CMK (cell line): Measurements from ENCODE around the gene ASB15.
"Not testable (repeated sequence)": the region's sequence is repeated elsewhere in the genome, so short reads cannot be mapped to it uniquely, and the experiment has no call there.

ENCODE experiments used
- DNase-seq: peaks from one replicate; pipeline ENCODE4 v3.0.0-alpha.2; 2010; ENCODE audit warnings: low read depth

The ASB15 gene

GRCh38 chr7:123598657-123599056, 3.0 kb upstream of the ASB15 start:
- no peak for DNase-seq

DNA sequence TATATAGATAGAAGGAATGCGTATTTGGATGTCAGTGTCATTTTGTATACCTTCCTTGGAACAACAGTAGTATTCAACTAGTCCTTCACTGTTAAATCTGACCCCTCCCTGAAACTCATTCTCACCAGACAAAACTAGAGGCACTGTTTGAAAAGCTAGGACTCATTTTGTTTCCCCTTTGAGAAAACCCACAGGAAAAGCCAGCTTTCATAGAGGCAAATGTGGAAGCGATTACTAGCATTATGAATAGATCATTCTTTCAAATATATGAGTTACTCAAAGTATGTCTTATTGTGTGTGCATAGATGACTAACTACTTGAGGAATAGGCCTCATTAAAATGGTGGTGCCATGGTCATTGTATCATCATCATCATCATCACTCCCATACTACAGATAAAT, 1.9 kb upstream of the ASB15 start:
- no peak for DNase-seq

- no peak for DNase-seq
These were observed 745 bp upstream of the ASB15 start for GRCh38 chr7:123600876-123601275.

DNA sequence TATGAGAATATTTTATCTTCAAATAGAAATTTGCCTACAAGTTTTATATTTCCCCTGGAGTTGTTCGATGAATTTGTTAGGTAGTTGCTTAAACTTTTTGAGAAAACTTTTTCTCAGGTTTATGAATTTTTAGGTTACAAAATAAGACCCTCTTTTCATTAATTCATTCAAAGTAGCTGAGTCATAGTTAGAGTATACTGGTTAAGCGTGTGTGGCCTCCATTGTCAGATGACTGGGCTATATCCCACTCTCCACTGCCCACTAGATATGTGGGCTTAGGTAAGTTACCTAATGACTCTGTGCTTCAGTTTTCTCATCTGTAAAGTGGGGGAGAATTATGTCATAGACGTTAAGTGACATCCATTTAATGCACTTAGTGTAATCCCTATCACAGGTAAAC, 1.0 kb downstream of the ASB15 start:
- no peak for DNase-seq

DNA sequence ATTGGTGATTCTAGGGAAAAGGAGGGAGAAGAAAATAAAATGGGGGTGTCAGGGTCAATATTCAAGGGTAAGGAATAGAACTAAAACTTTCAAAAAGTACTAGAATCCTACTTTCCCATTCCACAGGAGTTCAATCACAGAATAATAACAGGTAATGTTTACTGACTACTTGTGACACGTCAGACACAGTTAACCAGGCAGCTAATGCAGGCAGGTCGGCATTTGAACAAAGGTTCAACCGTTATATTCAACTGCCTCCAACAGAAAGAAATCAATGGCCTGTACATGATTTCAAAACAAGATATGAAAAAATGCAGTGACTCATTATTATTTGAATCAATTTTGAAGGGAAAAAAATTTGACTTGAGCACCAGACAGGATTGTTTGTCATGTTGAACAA, 3.1 kb downstream of the ASB15 start:
- DNase-seq, result no peak

- no peak for DNase-seq
These were observed 5.9 kb downstream of the ASB15 start for GRCh38 chr7:123607423-123607975.

DNA sequence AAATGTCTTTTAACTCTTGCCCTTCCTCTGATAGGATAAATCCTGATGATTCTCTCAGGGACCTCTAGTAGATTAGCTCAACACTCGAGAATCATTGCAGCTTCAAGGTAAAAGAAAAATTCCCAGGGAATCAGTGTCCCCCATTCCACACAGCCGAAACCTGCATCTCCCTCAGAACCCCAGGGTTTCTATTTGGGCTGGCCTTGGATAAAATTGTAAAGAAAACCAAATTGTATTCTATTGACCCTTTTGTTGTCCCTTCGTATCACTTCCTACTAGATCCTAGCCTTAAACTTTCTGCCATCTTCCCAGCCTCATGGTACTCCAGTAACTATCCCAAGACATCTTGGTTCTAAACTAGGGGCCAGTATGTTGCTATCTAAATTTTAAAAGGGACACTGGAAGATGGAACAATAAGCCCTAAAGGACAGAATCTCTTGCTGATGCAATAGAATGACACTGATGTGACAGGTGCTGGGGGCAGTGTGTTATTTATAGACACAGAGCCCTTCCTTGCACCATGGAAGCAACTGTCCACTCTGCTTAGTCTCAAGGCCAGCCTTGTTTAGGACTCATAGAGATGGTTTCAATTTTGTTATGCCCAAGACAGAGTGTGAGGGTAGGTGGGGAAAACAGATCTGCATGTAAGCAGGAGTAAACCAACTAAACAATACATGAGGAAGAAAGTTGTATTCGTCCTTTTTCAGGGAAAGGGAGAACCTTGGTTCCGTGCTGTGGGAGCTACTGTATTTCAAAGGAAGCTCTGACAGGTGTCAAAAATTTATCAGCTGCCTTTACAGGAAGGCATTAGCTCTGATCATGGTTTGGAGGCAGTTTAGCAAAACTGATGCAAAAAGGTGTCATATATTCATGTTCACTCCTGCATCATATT, 7.6 kb downstream of the ASB15 start:
- DNase-seq, result no peak

GRCh38 chr7:123609883-123610239, 8.2 kb downstream of the ASB15 start:
- DNase-seq, result no peak

GRCh38 chr7:123612024-123612423, 10.4 kb downstream of the ASB15 start:
- no peak for DNase-seq

DNA sequence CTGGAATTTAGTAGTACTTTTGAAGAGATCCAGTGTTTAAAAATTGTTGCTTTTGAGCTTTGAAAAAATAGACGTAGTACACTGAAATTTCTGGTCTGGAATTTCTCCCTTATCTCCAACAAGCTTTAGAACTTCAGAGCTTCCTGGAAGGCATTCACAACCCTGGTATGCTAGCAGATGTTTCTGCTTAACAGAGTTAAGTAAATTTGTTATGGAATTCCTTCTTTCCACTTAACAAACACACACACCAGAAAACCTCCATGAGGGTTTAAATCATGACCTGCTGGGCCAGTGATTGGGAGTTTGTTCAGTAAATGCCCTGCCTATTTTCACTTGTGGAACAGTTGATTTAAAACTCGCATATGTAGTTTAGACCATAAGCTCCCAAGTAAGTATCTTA, 13.7 kb downstream of the ASB15 start:
- no peak for DNase-seq

- no peak for DNase-seq
These were observed 14.6 kb downstream of the ASB15 start for GRCh38 chr7:123616223-123616622.

DNA sequence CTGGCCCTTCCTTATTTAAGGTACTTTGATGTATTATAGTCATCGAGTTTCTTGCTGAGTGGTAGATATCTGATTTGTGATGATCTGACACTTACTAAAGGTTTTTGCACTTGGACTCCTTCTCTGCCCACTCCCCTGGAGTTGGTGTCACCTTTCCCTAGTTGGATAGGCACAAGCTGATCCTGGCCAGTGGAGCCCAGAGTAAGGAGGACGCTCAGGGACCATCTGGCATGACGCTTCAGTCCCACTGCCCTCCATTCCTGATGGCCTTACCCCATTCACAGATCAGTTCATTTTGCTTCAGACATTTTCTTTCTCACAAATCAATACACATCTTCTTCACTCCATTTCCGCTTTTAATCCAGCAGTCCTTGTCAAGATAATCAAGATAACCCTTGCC, 20.1 kb downstream of the ASB15 start:
- no peak for DNase-seq

DNA sequence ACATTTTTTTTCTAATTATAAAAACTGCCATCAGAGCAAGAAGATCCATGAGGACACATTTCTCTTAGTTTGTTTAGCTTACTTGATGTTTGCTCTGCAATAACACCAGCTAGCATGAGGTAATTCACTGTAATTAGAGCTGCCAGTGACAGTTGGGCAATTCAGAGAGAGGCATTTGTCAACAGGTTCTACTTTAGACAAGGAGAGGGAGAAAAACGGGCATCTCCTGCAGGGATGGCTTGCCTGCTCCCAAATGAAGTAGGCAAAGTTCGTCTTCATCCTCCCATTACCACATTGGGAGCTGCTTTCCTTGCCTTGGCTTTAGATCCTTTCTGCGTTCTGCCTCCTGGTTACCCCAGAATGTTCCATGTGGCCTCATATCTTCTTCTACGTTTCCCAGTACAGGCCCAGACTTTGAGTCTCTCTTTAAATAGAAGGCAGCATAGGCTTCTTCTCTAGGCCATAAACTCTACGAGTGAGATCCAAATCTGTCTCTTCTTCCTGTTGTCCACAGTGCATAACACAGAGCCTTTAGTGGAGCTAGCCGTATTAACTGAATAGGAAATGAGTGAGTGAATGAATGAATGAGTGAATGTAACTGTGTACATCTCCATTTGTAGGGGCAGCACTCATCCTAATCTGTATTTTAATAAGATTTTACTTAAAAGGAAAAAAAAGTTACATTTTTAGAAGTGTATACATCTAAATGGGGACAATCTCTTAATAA, 21.2 kb downstream of the ASB15 start:
- no peak for DNase-seq

GRCh38 chr7:123624527-123625183, 23.0 kb downstream of the ASB15 start:
- DNase-seq, result peak; percentile 30

DNA sequence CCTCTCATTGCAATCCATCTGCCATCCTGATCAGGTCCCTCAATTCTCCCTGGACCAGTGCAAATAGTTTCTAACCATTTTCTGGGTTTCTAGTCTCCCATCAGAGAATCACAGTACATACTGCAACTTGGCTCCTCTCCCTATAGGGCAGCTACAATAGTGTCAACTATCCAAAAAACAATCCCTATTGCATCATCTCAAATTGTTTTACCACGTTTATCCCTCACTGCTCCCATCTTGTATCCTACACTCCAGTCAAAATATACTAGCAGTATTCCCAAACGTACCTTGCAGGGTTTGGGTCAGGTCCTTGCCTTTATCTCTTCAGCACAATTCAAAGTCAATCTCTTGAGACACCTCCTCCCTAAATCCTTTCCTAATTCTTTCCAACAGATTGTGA, 23.6 kb downstream of the ASB15 start:
- DNase-seq, result no peak

DNA sequence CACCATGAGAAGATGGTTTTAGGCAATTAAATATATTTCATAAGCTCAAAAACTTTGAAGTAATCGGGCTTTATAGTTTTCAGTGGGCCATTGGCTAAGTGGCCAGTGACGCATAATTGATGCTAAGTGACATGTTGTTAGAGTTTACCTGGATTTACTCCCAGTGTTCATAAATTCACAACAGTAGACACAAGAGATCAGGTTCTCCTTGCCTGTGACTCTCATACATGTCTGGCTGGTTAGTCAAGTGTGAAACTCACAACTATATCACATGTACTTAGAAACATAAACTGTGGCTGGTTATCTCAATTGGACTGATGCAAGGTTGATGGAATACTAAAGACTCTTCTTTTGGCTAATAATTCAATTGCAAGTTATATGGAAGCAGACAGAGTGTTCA, 26.2 kb downstream of the ASB15 start:
- DNase-seq, result no peak

DNA sequence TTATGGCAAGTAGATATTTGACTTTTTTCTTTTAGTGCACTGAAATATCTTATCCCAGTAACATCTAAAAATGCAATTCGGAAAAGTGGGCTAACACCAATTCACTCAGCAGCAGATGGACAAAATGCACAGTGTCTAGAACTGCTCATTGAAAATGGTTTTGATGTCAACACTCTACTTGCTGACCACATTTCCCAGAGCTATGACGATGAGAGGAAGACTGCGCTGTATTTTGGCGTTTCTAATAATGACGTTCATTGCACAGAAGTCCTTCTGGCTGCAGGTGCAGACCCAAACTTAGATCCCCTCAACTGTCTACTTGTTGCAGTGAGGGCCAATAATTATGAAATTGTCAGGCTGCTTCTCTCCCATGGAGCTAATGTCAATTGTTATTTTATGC, 27.2 kb downstream of the ASB15 start:
- DNase-seq, result no peak

DNA sequence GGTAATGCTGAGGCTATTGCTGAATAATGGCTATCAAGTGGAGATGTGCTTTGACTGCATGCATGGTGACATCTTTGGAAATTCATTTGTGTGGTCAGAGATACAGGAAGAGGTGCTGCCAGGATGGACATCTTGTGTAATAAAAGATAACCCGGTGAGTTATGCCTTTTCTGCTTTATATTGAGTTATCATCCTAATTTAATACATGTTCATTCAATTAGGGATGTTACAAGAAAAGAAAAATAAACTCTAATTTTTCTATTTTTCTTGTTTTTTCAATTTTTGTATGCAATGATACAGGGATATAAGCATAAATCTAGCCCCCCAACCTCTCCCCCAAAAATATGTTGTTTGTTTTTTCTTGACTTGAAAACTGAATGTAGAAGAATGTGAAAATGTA, 27.7 kb downstream of the ASB15 start:
- no peak for DNase-seq

DNA sequence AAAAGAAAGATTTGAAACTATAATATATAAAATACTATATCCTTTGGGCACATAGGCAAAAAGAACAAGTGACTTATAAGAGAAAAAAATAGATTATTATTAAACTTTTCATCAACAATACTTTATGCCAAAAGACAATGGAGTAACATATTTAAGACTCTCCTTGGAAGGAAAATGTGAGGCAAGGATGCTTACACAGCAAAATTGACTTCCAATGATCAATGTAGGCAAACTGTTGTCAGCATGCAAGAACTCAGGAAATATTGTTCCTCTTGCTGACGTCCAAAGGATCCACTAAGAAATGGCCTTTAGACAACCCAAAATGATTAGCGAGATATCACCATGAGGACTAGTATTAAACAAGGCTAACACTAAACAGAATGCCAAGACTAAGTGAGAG, 31.2 kb downstream of the ASB15 start:
- no peak for DNase-seq

GRCh38 chr7:123633553-123633952, 31.9 kb downstream of the ASB15 start:
- no peak for DNase-seq

- DNase-seq, result not testable (repeated sequence)
These were observed 32.5 kb downstream of the ASB15 start for GRCh38 chr7:123634011-123634573.
